HG03045 (cell line): ENCODE results near the gene ACTN4.

Experiments
- ATAC-seq: cut with Tn5 transposase; IDR thresholded peaks from one replicate; pipeline ENCODE4 v1.9.1; 2021; ENCODE audit warnings: mild to moderate bottlenecking, moderate library complexity; ENCODE audit not compliant: unreplicated experiment

ACTN4 gene

DNA sequence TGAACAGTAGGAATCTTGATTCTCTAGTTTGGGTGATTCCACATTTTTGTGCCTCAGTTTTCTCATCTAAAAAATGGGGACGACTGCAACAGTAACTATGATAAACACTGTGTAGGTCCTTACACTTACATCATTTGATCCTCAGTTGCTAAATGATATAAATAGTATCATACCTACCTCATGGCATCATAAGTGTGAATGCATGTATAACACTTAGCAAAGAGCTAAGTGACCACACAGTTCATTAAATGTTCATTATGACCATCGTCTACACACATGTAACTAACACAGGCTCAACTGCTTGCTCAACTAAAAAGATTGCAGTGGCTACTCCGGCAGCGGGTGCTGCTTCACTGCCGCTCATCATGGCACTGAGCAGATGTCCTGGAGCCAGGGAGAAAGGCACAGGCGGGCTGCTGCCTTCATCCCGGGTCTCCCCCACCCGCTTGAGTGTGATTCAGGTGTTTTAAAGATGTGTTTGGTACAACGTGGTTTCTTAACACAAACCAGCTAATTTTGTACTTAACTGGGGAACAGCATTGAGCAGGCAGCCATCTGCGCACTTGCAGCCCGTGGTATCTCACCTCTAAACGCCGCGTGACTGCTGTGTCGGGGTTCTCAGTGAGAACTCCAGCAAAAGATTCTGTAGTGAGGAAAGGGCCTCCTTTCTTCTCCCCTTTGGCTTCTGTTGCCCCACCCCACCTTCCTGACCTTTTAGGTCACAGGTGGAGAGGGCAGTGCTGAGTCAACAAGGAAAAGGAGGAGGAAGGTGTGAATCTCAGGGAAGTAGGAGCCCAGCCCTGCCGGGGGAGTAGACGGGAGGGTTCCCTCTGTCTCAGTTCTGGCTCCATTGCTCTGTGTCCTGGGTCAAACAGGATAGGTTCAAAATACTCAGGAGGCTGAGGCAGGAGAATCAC, 11.7 kb upstream of the ACTN4 start:
- ATAC-seq: no peak

- no peak for ATAC-seq
Observed at GRCh38 chr19:38638461-38638860, 9.0 kb upstream of the ACTN4 start.

DNA sequence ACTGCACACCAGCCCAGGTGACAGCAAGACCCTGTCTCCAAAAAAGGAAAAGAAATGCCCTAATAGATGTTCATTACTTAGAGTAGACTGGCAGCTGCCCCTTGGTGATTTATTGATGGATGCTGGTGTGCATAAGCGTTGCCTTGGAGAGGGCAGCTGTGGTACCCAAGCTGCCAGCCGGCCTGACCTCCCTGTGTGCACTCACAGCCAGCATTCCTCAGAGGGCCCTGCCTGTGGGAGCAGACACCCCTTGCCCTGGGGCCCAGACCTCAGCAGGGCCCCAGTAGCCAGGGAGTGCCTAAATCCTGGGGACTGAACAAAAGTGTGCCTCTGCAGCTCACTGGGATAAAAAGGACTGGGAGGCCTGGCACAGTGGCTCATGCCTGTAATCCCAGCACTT, 7.8 kb upstream of the ACTN4 start:
- no peak for ATAC-seq

DNA sequence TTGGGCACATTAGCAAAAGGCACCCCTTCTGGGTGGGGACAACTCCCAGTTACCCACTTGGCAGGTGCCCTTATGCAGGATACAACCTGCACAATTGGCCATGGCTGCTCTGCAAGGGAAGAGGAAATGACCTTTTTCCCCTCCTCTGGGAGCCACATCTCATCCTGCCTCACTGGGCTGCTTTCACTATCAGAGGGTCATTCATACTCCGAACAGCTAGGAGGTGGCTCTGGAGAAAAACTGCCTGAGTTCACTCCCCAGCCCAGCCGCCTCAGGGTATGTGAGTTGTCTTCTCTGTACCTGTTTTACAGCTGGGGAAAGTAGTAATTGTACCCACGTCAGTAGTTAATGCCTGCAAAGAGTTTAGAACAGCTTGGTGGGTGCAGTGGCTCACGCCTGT, 7.1 kb upstream of the ACTN4 start:
- no peak for ATAC-seq

- no peak for ATAC-seq
Observed at GRCh38 chr19:38642176-38642575, 5.3 kb upstream of the ACTN4 start.

DNA sequence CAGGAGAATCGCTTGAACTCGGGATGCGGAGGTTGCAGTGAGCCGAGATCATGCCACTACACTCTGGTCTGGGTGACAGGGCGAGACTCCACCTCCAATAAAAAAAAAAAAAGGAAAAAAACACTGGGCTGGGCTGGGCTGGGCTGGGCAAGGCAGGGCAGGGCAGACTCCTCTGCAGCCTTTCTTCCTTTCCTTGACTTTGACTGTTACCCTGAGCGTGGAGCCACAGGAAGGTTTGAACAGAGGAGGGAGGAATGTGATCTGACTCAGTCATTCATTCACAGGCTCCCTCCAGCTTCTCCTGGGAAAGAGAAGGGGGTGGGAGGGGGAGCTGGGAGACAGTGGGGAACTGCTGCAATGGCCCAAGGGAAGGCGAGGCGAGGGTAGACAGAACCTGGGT, 2.7 kb upstream of the ACTN4 start:
- no peak for ATAC-seq

DNA sequence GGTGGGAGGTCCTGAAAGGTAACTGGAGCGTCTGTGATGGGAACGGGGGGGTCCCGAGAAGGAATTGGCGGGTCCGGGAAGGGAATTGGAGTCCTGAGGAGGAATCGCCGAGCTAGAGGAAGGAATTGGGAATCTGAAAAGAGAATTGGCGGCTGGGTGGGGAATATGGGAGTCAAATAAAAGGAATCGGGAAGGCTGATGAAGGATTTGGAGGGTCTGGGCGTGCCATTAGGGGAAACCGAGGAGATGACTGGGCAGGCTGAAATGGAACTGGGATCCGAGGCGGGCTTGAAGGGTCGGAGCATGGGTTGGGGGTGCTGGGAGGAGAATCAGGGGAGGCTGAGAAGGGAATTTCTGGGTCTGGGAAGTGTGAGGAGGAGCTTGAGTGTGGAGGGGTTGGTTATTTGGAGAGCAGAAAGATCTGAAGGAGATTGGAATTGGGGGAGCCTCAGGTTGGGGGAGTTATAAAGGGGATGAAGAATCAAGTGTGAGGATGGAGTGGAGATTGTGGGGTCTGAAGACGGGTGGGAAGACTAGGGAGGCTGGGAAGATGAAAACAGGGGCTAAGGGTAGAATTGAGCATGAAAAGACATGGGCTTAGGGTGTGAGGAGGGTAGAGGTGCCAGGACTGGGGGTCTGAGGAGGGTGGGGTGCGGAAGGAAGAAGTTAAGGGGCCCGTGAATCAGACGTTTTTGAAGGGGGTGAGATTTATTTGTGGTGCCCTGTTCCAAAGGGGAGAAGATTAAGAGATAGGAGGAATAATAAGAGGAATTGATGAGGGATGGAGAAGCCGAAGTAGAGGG, 718 bp downstream of the ACTN4 start:
- no peak for ATAC-seq

DNA sequence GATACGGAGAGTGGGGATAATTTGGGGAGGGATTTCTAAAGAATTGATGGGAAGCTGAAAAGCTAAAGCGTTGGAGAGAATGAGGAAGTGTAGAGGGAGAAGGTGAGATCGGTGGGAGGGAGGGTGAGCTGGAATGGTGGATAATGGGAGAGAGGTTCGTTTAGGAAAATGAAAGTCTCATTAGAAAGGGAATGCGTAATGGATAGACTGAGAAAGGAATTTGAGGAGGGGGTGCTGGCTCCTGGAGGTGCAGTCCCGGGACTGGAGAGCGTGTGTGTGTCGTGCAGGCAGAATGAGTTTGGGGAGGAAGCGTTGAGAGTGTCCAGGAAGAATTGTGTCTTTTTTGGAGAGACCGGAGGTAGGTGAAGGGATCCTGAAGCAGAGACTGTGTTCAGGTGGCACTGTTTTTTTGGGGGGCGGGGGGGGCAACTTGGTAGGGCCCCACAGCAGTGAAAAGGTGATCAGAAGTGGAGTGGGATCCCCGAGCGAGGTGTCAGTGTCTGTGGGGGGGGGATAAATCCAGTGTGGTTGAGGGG, 1.4 kb downstream of the ACTN4 start:
- no peak for ATAC-seq

DNA sequence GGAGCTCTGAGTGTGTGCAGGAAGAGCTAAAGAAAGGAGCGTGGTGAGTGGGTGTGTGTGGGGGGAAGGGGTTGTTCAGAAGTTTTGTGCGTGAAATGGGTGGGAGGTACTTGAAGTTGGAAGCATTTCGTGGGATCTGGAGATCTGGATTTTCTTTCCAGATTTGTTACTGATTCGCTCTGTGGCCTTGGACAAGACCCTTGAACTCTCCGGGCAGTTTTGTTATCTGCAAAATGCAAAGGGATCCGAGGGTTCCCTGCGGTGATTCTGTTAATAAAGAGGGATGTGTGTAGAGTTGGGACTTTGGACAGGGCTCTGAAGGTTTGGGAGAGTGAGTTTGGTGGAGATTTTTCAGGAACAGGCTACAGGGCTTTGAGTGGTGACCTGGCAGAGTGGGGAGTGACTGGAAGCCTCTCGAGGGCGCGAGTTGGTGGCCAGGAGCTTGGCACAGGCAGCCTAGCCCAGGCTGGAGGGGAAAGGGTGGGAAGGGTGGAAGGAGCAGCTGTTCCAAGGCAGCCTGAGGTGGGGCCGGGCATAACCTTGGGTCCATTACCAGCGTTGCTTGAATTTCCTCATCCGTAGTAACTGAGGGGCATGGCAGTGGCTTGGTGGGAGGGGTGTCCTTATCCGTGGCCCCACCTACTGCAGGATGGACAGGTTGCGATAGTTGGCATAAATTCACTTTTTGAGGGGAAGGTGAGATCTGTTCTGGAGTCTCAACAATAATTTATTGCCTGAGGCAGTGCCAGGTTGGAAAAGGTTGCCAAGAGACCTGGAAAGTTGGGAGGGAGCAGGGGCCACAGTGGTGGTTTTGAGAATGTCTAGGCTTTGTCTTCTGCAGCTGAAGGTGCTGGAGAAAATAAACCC, 2.1 kb downstream of the ACTN4 start:
- ATAC-seq: no peak

DNA sequence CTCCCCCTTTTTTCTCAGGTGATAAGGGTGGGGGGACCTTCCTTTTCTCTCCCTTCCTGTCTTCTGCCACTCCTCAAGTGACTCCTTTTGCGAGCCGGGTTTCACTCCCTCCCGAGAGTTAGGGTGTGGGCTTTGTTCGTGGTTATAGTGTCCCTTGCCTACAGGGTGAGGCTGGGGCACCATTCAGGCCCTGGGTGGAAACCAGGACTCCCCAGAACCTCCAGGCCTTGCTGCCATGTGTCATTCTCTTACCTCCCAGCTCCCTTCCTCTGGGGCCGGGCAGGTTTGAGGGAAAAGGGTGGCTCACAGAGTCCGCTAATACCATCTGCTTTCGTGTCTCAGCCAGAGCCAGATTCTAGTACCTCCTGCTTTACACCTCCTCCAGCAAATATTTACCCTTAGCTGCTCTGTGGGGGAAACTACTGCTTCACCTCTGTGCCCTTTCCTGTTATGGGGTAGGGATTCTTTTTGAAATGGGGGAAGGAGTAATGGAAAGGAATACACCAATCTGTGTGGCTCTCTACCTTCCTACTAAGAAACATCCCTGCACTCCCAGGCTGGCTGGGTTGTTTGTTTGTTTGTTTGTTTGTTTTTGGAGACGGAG, 2.8 kb downstream of the ACTN4 start:
- ATAC-seq: no peak

- no peak for ATAC-seq
Observed at GRCh38 chr19:38650911-38651584, 3.6 kb downstream of the ACTN4 start.

DNA sequence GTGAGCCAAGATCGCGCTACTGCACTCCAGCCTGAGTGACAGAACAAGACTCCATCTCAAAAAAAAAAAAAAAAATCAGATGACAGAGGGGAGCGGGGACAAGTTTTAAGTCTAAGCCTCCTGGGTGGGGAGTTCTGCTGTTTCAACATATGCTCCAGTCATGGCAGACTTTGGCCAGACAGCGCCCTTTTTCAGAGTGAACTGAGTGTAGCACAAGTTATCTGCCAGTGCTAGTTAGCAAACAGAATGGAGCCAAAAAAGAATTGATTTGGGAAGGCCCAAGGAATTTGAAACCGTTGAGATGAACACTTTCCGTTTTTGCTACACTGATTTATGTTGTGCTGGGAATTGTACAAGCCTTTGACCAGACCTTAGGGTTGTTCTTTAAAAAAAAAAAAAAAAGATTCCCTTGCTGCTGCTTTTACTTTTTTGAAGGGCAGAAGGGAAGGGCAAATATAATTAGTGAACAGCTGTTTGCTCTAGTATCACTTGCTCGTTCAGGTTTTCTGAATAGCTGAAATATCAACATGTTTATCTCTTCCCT, 5.7 kb downstream of the ACTN4 start:
- ATAC-seq: no peak

DNA sequence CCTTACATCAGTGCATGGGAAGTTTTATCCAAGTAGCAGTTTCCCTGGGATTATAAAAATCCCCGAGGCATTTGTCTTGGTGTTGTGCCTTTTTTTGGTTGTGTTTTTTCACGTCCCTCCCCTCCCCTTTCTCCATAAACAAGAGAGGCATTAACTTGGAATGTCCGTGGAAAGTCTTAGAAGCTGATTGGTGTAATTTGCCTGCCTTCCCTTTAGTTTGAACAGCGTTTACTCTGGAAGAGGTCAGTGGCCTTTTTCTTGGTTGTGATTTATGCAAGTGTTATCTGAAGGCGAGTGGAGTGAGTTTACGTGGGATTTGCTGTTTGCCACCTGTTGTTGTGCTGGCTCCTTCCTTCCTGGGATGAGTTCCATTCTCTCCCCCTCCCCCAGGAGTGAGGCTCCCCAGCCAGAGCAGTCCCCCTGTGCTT, 7.2 kb downstream of the ACTN4 start:
- no peak for ATAC-seq

- no peak for ATAC-seq
Observed at GRCh38 chr19:38655148-38655824, 7.8 kb downstream of the ACTN4 start.

GRCh38 chr19:38656171-38656981, 8.9 kb downstream of the ACTN4 start:
- ATAC-seq: no peak

GRCh38 chr19:38657633-38658222, 10.3 kb downstream of the ACTN4 start:
- ATAC-seq: no peak

DNA sequence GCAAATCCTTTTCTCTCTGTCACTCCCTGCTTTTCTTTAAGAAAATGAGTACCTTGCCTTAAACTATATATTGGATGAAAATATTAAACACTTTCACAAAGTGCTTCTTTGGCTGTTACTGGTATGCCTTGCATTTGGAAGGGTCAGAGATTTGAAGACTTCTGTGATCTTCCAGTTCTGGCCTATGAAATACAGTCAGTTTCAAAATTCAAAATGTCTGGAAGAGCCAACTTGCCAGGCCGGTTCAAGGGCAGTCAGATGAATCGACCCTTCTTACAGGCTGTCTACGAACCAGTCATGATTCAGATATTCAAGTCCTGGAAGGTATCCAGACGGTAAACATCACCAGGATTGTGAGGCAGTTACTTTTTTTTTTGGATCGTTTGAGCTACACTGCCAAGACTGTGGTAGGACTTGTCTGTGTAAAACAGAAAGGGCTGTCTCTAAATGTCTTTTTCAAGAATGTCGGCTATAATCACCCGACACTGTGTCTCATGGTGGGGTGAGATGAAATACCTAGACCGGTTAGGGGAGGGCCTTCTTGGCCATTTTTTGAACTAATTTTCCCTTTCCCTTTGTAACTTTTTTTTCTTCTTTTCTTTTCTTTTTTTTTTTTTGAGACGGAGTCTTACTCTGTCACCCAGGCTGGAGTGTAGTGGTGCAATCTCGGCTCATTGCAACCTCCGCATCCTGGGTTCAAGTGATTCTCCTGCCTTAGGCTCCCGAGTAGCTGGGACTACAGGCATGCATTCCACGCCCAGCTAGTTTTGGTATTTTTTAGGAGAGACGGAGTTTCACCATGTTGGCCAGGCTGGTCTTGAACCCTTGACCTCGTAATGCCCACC, 11.2 kb downstream of the ACTN4 start:
- ATAC-seq: no peak
